ENCODE results near the gene MYO1E.

MYO1E gene

DNA sequence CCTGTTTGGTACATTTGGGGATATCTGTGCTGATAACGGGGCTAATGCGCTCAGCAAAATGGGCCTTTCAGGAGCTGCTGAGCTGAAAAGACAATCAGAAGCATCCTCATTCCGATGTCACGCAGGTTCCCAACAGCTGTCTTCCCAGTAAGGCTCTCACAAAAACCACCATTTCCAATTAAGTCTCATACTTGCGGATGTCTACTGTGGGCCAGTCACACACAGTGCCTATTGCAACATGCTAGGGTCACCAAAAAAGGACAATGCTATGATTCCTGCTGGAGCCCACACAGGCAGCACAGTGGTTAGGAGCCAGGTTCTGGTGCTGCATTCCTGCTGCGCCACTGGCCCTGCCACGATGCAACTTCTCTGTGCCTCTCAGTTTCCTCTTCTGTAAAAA lies 182.4 kb downstream of the MYO1E start:
- DNase-seq (ENCODE audit: low read depth): no peak

DNA sequence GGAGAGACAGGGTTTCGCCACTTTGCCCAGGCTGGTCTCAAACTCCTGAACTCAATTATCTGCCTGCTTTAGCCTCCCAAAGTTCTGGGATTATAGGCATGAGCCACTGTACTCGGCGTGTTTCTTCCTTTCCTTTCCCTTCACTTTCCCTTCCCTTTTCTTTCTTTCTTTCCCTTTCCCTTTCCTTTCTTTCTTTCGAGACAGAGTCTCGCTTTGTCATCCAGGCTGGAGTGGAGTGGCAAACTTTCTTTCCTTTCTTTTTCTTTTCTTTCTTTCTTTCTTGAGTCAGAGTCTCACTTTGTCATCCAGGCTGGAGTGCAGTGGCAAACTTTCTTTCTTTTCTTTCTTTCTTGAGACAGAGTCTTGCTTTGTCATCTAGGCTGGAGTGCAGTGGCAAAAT lies 183.4 kb downstream of the MYO1E start:
- no peak for DNase-seq (ENCODE audit: low read depth)

DNA sequence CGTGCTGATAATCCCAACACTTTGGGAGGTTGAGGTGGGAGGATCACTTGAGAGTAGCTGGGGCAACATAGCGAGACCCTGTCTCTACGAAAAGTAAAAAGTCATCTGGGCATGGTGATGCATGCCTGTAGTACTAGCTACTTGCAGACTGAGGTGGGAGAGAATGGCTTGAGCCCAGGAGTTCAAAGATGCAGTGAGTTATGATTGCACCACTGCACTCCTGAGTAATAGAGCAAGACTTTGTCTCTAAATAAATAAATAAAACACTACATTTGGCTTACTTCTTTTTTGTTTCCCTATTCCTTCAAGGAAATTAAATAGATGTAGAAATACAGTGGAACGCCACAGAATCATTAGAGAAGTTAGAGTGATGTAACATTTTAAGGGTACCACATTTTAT lies 186.2 kb downstream of the MYO1E start:
- DNase-seq (ENCODE audit: low read depth): no peak

- no peak for DNase-seq (ENCODE audit: low read depth)
These were observed 186.9 kb downstream of the MYO1E start for GRCh38 chr15:59185725-59186124.

GRCh38 chr15:59180945-59181600 lies 191.6 kb downstream of the MYO1E start:
- DNase-seq (ENCODE audit: low read depth): peak; percentile 61

- no peak for DNase-seq (ENCODE audit: low read depth)
These were observed 193.0 kb downstream of the MYO1E start for GRCh38 chr15:59179717-59180116.

- no peak for DNase-seq (ENCODE audit: low read depth)
These were observed 194.4 kb downstream of the MYO1E start for GRCh38 chr15:59178151-59178695.

DNA sequence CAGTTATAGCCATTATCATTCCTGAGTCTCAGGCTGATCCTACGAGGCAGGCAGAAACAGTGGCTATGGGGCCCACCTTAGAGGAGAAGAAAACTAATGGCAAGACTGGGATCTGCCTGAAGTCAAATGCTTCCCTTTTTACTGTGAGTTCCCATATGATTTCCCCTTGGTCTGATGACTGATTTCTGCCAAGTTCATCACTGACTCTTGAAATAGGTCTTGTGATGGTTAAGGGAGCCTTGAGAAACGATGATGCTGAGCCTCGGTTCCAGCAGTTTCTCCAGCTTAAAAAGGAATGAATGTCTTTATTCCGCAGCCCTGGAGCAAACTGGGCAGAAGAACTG lies 195.4 kb downstream of the MYO1E start:
- no peak for DNase-seq (ENCODE audit: low read depth)

- DNase-seq (ENCODE audit: low read depth): no peak
These were observed 195.9 kb downstream of the MYO1E start for GRCh38 chr15:59176653-59177316.

- peak; percentile 61 for DNase-seq (ENCODE audit: low read depth)
These were observed 197.5 kb downstream of the MYO1E start for GRCh38 chr15:59174835-59175831.

GRCh38 chr15:59174151-59174834 lies 198.4 kb downstream of the MYO1E start:
- DNase-seq (ENCODE audit: low read depth): no peak

- DNase-seq (ENCODE audit: low read depth): no peak
These were observed 199.5 kb downstream of the MYO1E start for GRCh38 chr15:59173194-59173593.

GRCh38 chr15:59172289-59172901 lies 200.3 kb downstream of the MYO1E start:
- DNase-seq (ENCODE audit: low read depth): no peak

DNA sequence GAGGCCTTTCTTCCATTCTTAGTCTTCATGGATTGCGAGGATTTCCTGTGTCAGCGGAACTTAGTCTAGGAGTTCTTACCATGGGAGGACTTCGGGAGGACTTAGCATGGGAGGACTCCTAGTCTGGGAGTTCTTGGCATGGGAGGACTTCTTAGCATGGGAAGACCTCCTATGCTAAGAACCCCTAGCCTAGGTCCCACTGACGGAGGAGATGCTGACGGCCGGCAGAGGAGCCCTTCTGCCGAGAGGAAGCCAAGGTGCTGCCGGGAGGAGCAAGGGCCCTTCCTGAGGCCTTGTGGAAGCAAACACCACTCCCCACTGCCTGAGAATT lies 201.6 kb downstream of the MYO1E start:
- no peak for DNase-seq (ENCODE audit: low read depth)

DNA sequence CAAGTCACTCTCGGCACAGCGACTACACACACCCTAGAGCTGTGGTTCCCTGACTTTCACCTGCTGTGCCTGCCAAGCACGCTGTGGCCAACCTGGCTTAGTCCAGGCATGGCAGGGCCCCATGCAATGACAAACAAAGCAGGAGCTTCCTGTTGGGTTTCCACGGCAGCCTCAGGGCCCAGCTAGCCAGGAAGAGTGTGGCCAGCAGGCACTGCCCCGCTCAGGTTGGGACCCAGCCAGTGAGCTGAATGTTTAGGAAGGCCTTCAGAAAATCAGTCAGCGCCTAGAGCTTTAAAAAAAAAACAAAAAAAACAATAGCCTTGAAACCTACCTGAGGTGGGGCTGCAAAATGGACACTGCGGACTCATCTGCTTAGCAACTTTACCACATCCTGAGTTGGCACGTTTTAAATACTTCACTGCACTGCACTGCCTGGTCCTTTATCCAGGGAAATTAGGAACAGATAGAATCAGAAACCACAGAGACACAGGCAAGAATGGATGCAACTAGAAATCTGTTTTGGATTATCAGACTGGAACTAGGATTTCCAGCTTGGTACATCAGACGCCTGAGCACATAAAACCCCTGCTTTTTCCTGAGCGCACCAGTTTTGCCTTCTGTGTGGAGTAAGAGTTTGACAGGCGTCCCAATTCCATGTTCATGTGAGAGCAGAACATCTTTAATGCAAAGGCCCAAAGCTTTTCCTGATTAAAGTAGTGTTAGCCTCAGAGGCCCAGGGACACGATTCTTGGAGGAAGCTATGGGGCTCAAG lies 202.2 kb downstream of the MYO1E start:
- peak; percentile 90 for DNase-seq (ENCODE audit: low read depth)

- peak; percentile 69 for DNase-seq (ENCODE audit: low read depth)
These were observed 203.4 kb downstream of the MYO1E start for GRCh38 chr15:59169251-59169708.

GRCh38 chr15:59168536-59168935 lies 204.1 kb downstream of the MYO1E start:
- no peak for DNase-seq (ENCODE audit: low read depth)

- DNase-seq (ENCODE audit: low read depth): no peak
These were observed 205.9 kb downstream of the MYO1E start for GRCh38 chr15:59166601-59167265.

- DNase-seq (ENCODE audit: low read depth): no peak
These were observed 206.5 kb downstream of the MYO1E start for GRCh38 chr15:59166166-59166565.

DNA sequence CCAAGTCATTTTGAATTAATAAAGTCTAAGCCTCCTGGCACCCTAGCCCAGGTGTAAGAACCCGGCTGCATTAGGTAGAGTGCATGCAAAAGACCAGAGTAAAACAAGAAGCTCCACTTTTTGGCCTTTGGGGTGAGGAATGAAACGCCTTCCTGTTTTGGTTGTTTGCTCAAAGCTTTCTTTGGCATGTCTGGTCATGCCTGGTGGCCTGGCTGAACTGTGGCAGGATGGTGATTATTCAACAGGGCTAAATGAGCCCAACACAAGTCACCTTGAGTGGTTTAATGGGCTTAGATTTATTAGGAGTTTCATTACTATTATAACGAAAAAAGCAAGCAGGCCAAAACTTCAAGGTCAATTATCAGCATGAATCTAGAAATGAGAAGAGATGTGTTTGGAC lies 206.9 kb downstream of the MYO1E start:
- DNase-seq (ENCODE audit: low read depth): no peak

All from GM04504 (cell line).